K562 (cell line): ENCODE data around the gene CFAP20. TPM values are rescaled to one million over a fixed set of nuclear protein-coding genes. Genes with fewer than 3 reads are reported as not detected.

Experiments
- ATAC-seq: fragments of 200-7000 bp; cut with Tn5 transposase; 3 replicates; pipeline ENCODE4 v1.9.1; 2020; ENCODE audit warnings: moderate library complexity
- BruUV-seq: library from RNA; stranded (reverse); fragments of 400-500 nt; replicated peaks from 2 replicates; lab custom pipeline; 2021; lab: Mats Ljungman, UMichigan
- CTCF ChIA-PET: fragments of 300-600 bp; formaldehyde crosslinking; extraction: SDS; loops from one replicate; lab custom pipeline; 2021; ENCODE audit warnings: low intra/inter-chr PET ratio; lab: Yijun Ruan, JAX
- POLR2A ChIA-PET: fragments of 300-600, 350-650 bp; sonication (Branson Sonifier 250); formaldehyde crosslinking; extraction: SDS; loops from one replicate; lab custom pipeline; 2021; ENCODE audit warnings: antibody characterized with exemption, inconsistent platforms; lab: Yijun Ruan, JAX
- DNase-seq, 4 experiments: peaks; one replicate each; pipeline versions ENCODE4 v3.0.0 to v3.0.0-alpha.2; 2011 to 2018; ENCODE audit warnings: low spot score in 3 of 4, mixed read lengths in 3 of 4; ENCODE audit errors: extremely low read depth in 1 of 4
- FAIRE-seq: peaks from 2 replicates; lab custom pipeline; 2011; peaks lifted over from hg19 to GRCh38; lab: Jason Lieb, UNC
- H2AFZ ChIP-seq: 2 replicates; pipeline ENCODE4 v1.6.0; 2011; ENCODE audit warnings: low read depth, low read length, control low read depth, inconsistent platforms
- H3K27ac ChIP-seq: fragments of 200-600 bp; 3 replicates; pipeline ENCODE4 v1.8.0; 2011; ENCODE audit warnings: low read depth, mild to moderate bottlenecking, control low read depth, inconsistent platforms, low read length, moderate library complexity, mixed read lengths; ENCODE audit errors: extremely low read depth
- H3K27me3 ChIP-seq, 2 experiments: fragments of 300-600 bp in 1 of 2; 2 replicates in 1 of 2; 3 replicates in 1 of 2; pipeline versions ENCODE4 v1.6.0 to v1.8.0; 2011; ENCODE audit warnings: inconsistent platforms in 2 of 2, low read length in 2 of 2, mild to moderate bottlenecking in 1 of 2, mixed read lengths in 1 of 2, moderate library complexity in 1 of 2; ENCODE audit not compliant: control insufficient read depth in 2 of 2, insufficient read depth in 2 of 2
- H3K36me3 ChIP-seq: fragments of 300-600 bp; 3 replicates; pipeline ENCODE4 v1.8.0; 2011; ENCODE audit warnings: mild to moderate bottlenecking, low read length, inconsistent platforms; ENCODE audit not compliant: control insufficient read depth, insufficient read depth
- H3K4me1 ChIP-seq, 2 experiments: fragments of 200-600 bp in 1 of 2; replicated peaks in 1 of 2; 2 replicates in 1 of 2; 3 replicates in 1 of 2; pipeline versions ENCODE4 v1.5.1 to v1.8.0; 2011; ENCODE audit warnings: inconsistent platforms in 2 of 2, low read length in 2 of 2, mild to moderate bottlenecking in 1 of 2, mixed read lengths in 1 of 2, moderate library complexity in 1 of 2; ENCODE audit not compliant: control insufficient read depth in 2 of 2, insufficient read depth in 2 of 2
- H3K4me2 ChIP-seq: 2 replicates; pipeline ENCODE4 v1.6.1; 2011; ENCODE audit warnings: low read length, control low read depth, inconsistent platforms, mixed read lengths; ENCODE audit not compliant: insufficient read depth
- H3K4me3 ChIP-seq: fragments of 200-600 bp; sonication (generic), shearing (Covaris generic); 2 replicates; pipeline ENCODE4 v1.5.1; 2016; ENCODE audit warnings: control low read depth, inconsistent platforms
- H3K79me2 ChIP-seq: fragments of 200-600 bp; 3 replicates; pipeline ENCODE4 v1.8.0; 2011; ENCODE audit warnings: low read length, inconsistent platforms; ENCODE audit not compliant: control insufficient read depth, insufficient read depth
- H3K9ac ChIP-seq, 2 experiments: 2 replicates each; pipeline versions ENCODE4 v1.6.0 to v1.6.1; 2011; ENCODE audit warnings: low read depth in 2 of 2, low read length in 2 of 2, control low read depth in 1 of 2, inconsistent platforms in 1 of 2, mild to moderate bottlenecking in 1 of 2, mixed read lengths in 1 of 2; ENCODE audit not compliant: insufficient read depth in 1 of 2
- H3K9me1 ChIP-seq: one replicate; pipeline ENCODE4 v1.6.0; 2011; ENCODE audit warnings: inconsistent platforms, mild to moderate bottlenecking, low read length, moderate library complexity; ENCODE audit not compliant: control insufficient read depth, insufficient read depth
- H3K9me3 ChIP-seq: replicated peaks from 2 replicates; pipeline ENCODE4 v1.5.1; 2011; ENCODE audit warnings: low read depth, low read length, inconsistent platforms; ENCODE audit not compliant: control insufficient read depth, insufficient read depth
- H4K20me1 ChIP-seq: replicated peaks from 2 replicates; pipeline ENCODE4 v1.6.1; 2011; ENCODE audit warnings: low read length, inconsistent platforms, mixed read lengths; ENCODE audit not compliant: control insufficient read depth, insufficient read depth
- ASH1L ChIP-seq: fragments of 450-650 bp; IDR thresholded peaks from 2 replicates; pipeline ENCODE4 v1.6.1; 2018; ENCODE audit warnings: borderline replicate concordance, mild to moderate bottlenecking, low read depth; ENCODE audit not compliant: partially characterized antibody
- BHLHE40 ChIP-seq: IDR thresholded peaks from 2 replicates; pipeline ENCODE4 v1.6.1; 2011; ENCODE audit warnings: low read length, improper control_type of control experiment
- CREBBP ChIP-seq: IDR thresholded peaks from one replicate; pipeline ENCODE4 v1.6.1; 2012; ENCODE audit warnings: low read depth, mild to moderate bottlenecking, control low read depth, inconsistent platforms, low read length
- EGR1 ChIP-seq: fragments of 450-650 bp; conservative IDR thresholded peaks from 2 replicates; pipeline ENCODE4 v1.6.1; 2017; ENCODE audit warnings: mild to moderate bottlenecking
- ELF1 ChIP-seq: fragments of 200-800 bp; sonication (Bioruptor generic); IDR thresholded peaks from 2 replicates; pipeline ENCODE4 v1.6.1; 2016; ENCODE audit warnings: missing genetic modification characterization, missing compliant biosample characterization
- HMG20B ChIP-seq: fragments of 250-450 bp; sonication (Bioruptor Pico); IDR thresholded peaks from 2 replicates; pipeline ENCODE4 v1.5.0; 2021; ENCODE audit warnings: mild to moderate bottlenecking
- POLR2A ChIP-seq: fragments of 450-650 bp; conservative IDR thresholded peaks from 2 replicates; pipeline ENCODE4 v1.6.1; 2016
- POLR2AphosphoS2 ChIP-seq: IDR thresholded peaks from 2 replicates; pipeline ENCODE4 v1.6.1; 2012; ENCODE audit warnings: low read length, improper control_type of control experiment
- POLR2AphosphoS5 ChIP-seq: IDR thresholded peaks from 2 replicates; pipeline ENCODE4 v1.6.1; 2011; ENCODE audit warnings: mild to moderate bottlenecking, low read depth, low read length, moderate library complexity; ENCODE audit not compliant: control insufficient read depth, insufficient read depth
- POLR2G ChIP-seq: fragments of 200-400 bp; formaldehyde crosslinking; IDR thresholded peaks from 2 replicates; pipeline ENCODE4 v1.6.1; 2017; ENCODE audit warnings: low read depth, mild to moderate bottlenecking, antibody characterized with exemption, low read length, moderate library complexity
- SMAD4 ChIP-seq: fragments of 250-450 bp; sonication (Bioruptor Pico); conservative IDR thresholded peaks from 2 replicates; pipeline ENCODE4 v1.8.0; 2021; ENCODE audit warnings: inconsistent platforms, mild to moderate bottlenecking, moderate library complexity
- VEZF1 ChIP-seq: fragments of 200-800 bp; sonication (Bioruptor generic); IDR thresholded peaks from 2 replicates; pipeline ENCODE4 v1.6.1; 2017; ENCODE audit warnings: missing genetic modification characterization, missing compliant biosample characterization
- ZNF551 ChIP-seq: fragments of 250-450 bp; sonication (Bioruptor Pico); IDR thresholded peaks from 2 replicates; pipeline ENCODE4 v1.5.0; 2021; ENCODE audit warnings: mild to moderate bottlenecking, moderate library complexity
- ZNF77 ChIP-seq: fragments of 250-450 bp; sonication (Bioruptor Pico); IDR thresholded peaks from 2 replicates; pipeline ENCODE4 v1.5.0; 2020
- WGBS: fragments of 100-300 bp; shearing (Covaris generic); methylation state at CpG from one replicate; pipeline ENCODE4 v1.1.6; 2016; ENCODE audit warnings: low coverage, mixed read lengths; ENCODE audit not compliant: insufficient coverage; ENCODE audit errors: missing lambda C conversion rate; 5-methylcytosine and 5-hydroxymethylcytosine counted together
- in situ Hi-C: fragments of 300-500 bp; cut with MboI; formaldehyde crosslinking; loops from 4 replicates; pipeline ENCODE4 v1.15.0; 2018; ENCODE audit warnings: inconsistent platforms, mixed read lengths
- intact Hi-C: fragments of 100-400 bp; cut with micrococcal nuclease; formaldehyde crosslinking; loops from 2 replicates; pipeline ENCODE4 v1.14.2; 2022
- polyA plus RNA-seq, 8 experiments: library from polyadenylated mRNA; depleted of rRNA in 4 of 8; stranded (reverse) in 5 of 8; unstranded in 3 of 8; fragments of >200 nt; fragmentation: Nextera tagmentation in 2 of 8; fragmentation: Illumina TruSeq in 1 of 8; extraction: Ambion mirVana in 2 of 8; extraction: Trizol in 1 of 8; gene quantifications; 2 replicates each; pipeline versions ENCODE4 v1.2.1 to v1.2.3, GENCODE V29; 2011 to 2014; ENCODE audit warnings: inconsistent platforms in 1 of 8, missing spikeins in 1 of 8
- total RNA-seq, 7 experiments: library from RNA; depleted of rRNA in 6 of 7; stranded (reverse); fragments of >200 nt in 6 of 7; fragmentation: Illumina TruSeq in 2 of 7; extraction: Trizol in 2 of 7; gene quantifications; 2 replicates each; pipeline versions ENCODE4 v1.2.1 to v1.2.3, GENCODE V29; 2011 to 2021; ENCODE audit warnings: low replicate concordance in 1 of 7

CFAP20 gene
- total and polyA plus RNA-seq, 9 of the 15 experiments (the other 6 are each of a cell fraction or from before 2014, with no cell fraction given) = 20.5 to 90.5 (median 75.3) TPM

- no peaks in the 10 kb centered on the region for H3K4me1 ChIP-seq
- no peak overlapping the region for H3K9ac ChIP-seq
- FAIRE-seq (no peak), DNase-seq (no peak), ATAC-seq (no peak)
- ChIA-PET CTCF (no interaction called here), POLR2A (interaction anchor here (1.1 to 1.3 kb wide), 2 partner anchors 29 to 107 kb away, joined by 3 to 4 read pairs; partner anchors contain the start of gene CFAP20)
- H4K20me1 ChIP-seq = no peaks in the 10 kb centered on the region
- WGBS = 68% methylated on average over 3 of the region's 3 CpGs
- no peaks in the 10 kb centered on the region for H3K9me3 ChIP-seq
- H3K27ac ChIP-seq = no peak overlapping the region
- TF ChIP-seq CREBBP = no peak
- TF ChIP-seq SMAD4 = no peak
- TF ChIP-seq BHLHE40 = no peak
- no peak for TF ChIP-seq ZNF77
- TF ChIP-seq ZNF551 (CRISPR knock-in tag) = no peak
- TF ChIP-seq POLR2A = peak; percentile 29; the same call in 1 of the 2 replicates
- no peak for TF ChIP-seq ASH1L
- no TSS peak for BruUV-seq
- H3K79me2 ChIP-seq = no peaks in the 10 kb centered on the region
- H3K9me1 ChIP-seq = no peaks in the 10 kb centered on the region
- intact Hi-C loops = no loop called here
- in situ Hi-C loops = no loop called here
- H3K36me3 ChIP-seq = peaks cover 41% of the 10 kb centered on the region
- H2AFZ ChIP-seq = no peak overlapping the region
- H3K27me3 ChIP-seq = no peaks in the 10 kb centered on the region
- no peak overlapping the region for H3K4me3 ChIP-seq
- no peak overlapping the region for H3K4me2 ChIP-seq
Observed at GRCh38 chr16:58158725-58159124, 29.5 kb upstream of the CFAP20 start.

- POLR2A ChIA-PET = interaction anchor here (0.7 to 1.1 kb wide), 2 partner anchors 11 to 108 kb away, joined by 3 read pairs; no protein-coding TSS in a partner anchor
- BruUV-seq = no TSS peak
Observed at GRCh38 chr16:58157951-58158540, 28.9 kb upstream of the CFAP20 start.

More at GRCh38 chr16:58157951-58158540, 28.9 kb upstream of the CFAP20 start:
- Histone ChIP-seq H3K79me2 (no peaks in the 10 kb centered on the region), H4K20me1 (no peaks in the 10 kb centered on the region), H3K4me3 (no peak overlapping the region), H2AFZ (no peak overlapping the region), H3K36me3 (peaks cover 34% of the 10 kb centered on the region), H3K27me3 (no peaks in the 10 kb centered on the region), H3K27ac (no peak overlapping the region), H3K4me2 (no peak overlapping the region), H3K9me1 (no peaks in the 10 kb centered on the region), H3K9me3 (no peaks in the 10 kb centered on the region), H3K9ac (no peak overlapping the region), H3K4me1 (no peaks in the 10 kb centered on the region)
- intact Hi-C loops (no loop called here), in situ Hi-C loops (no loop called here)
- TF ChIP-seq ELF1 (tag) = no peak
- no peak for TF ChIP-seq EGR1
- no peak for TF ChIP-seq VEZF1 (CRISPR knock-in tag)
- no peak for TF ChIP-seq HMG20B
- TF ChIP-seq POLR2AphosphoS2 = peak; percentile 55; the same call in 1 of the 2 replicates
- TF ChIP-seq POLR2AphosphoS5 = 0 out of 2 replicates have a peak, but pooled peaks have one; percentile 3
- TF ChIP-seq POLR2G = 0 out of 2 replicates have a peak, but pooled peaks have one; percentile 18
- DNase-seq (no peak), FAIRE-seq (no peak), ATAC-seq (no peak)
- 82% methylated on average over 28 of the region's 29 CpGs for WGBS
- CTCF ChIA-PET = no interaction called here
